Nephron (organoid): ENCODE data around the gene DENND4C.

Source experiments
- H3K27ac Mint-ChIP-seq, 3 experiments: 2 replicates each; pipeline ENCODE4 v1.8.0; 2020; ENCODE audit warnings: mixed read lengths in 3 of 3, mild to moderate bottlenecking in 2 of 3, moderate library complexity in 1 of 3
- H3K27me3 Mint-ChIP-seq: 2 replicates; pipeline ENCODE4 v1.8.0; 2021; ENCODE audit warnings: low read depth, mild to moderate bottlenecking, moderate library complexity, mixed read lengths
- H3K36me3 Mint-ChIP-seq: 2 replicates; pipeline ENCODE4 v1.8.0; 2020; ENCODE audit warnings: low read depth, mixed read lengths
- H3K4me1 Mint-ChIP-seq: 2 replicates; pipeline ENCODE4 v1.8.0; 2020; ENCODE audit warnings: mixed read lengths
- H3K4me3 Mint-ChIP-seq, 3 experiments: 2 replicates each; pipeline ENCODE4 v1.8.0; 2020; ENCODE audit warnings: mild to moderate bottlenecking in 3 of 3, mixed read lengths in 3 of 3, moderate library complexity in 2 of 3
- H3K9me3 Mint-ChIP-seq: 2 replicates; pipeline ENCODE4 v1.8.0; 2020; ENCODE audit warnings: mixed read lengths
- TF ChIP-seq, protein P1 (sequence below), 3 experiments: fragments of 200-600 bp; sonication (generic); IDR thresholded peaks; one replicate each; pipeline ENCODE4 v1.5.0; 2021; ENCODE audit warnings: antibody characterized with exemption in 3 of 3; ENCODE audit not compliant: unreplicated experiment in 3 of 3

DENND4C gene

DNA sequence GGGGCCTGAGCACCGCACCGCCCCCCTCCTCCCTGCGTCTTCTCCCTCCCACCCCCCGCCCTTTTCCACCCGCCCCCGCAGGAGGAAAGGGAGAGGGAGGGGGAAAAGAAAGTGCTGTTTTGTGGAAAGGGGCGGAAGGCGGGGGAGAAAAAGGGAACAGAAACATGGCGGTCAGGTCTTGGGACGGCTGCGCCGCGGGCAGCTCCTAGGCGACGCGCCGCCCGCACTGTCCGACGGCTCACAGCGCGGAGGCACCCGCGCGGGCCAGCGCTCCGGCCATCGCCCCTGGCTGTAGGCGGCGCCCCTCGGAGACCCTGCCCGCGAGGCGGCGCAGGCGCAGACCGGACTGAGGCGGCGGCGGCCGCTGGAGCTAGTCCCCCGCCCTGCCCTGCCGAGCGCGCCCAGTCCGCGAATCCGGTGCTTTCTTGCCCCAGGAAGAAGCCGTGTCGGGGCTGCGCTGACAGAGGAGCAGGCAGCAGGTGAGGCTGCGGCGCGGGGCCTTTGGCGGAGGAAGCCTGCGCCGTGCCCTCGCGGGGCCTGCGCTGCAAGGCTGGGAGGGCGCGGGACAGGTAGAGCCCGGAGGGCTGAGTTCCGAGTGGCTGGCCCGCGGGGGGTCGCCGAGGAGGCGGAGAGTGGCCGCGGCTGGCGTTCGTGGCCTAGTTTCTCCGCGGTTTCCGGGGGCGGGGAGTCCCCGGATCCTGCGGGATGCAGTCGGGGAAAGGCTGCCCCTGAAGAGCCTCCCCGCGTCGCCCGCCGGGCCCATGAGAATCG is at the start of gene DENND4C:
Gene DENND4C, plus strand, starts transcription at position 339 of the 771 bp plus-strand sequence. CDS start 45,482 bp downstream, outside the sequence.
- Mint-ChIP-seq H3K27ac (peak within 1 kb of the TSS in 1 of 3 experiments; percentile 95), H3K9me3 (no peaks in the 10 kb centered on the region), H3K4me3 (peak within 1 kb of the TSS in 1 of 3 experiments; percentile 91), H3K36me3 (no peaks in the 10 kb centered on the region), H3K27me3 (no peaks in the 10 kb centered on the region), H3K4me1 (peaks cover 16% of the 10 kb centered on the region)
- TF ChIP-seq, protein P1, sequence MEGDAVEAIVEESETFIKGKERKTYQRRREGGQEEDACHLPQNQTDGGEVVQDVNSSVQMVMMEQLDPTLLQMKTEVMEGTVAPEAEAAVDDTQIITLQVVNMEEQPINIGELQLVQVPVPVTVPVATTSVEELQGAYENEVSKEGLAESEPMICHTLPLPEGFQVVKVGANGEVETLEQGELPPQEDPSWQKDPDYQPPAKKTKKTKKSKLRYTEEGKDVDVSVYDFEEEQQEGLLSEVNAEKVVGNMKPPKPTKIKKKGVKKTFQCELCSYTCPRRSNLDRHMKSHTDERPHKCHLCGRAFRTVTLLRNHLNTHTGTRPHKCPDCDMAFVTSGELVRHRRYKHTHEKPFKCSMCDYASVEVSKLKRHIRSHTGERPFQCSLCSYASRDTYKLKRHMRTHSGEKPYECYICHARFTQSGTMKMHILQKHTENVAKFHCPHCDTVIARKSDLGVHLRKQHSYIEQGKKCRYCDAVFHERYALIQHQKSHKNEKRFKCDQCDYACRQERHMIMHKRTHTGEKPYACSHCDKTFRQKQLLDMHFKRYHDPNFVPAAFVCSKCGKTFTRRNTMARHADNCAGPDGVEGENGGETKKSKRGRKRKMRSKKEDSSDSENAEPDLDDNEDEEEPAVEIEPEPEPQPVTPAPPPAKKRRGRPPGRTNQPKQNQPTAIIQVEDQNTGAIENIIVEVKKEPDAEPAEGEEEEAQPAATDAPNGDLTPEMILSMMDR (IDR thresholded peaks at IDR 0.05; ENCODE audit: unreplicated experiment in 3 of 3) = peak in 1 of 3 experiments; percentile 13

DNA sequence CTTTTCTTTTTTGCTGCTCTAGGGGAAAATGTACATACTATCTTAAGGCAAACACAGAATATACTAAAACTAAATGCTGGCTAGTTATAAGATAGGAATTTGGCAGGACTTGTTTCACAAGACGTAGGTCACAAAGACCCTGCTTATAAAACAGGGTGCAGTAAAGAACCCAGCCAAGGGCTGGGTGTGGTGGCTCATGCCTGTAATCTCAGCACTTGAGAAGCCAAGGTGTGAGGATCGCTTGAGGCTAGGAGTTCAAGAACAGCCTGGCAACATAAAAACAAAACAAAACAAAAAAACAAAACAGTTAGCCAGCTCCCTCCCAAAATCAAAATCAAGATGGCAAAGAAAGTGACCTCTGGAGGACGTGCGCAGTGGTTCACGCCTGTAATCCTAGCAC is 49.5 kb upstream of the DENND4C start:
- TF ChIP-seq, protein P1 (IDR thresholded peaks at IDR 0.05; ENCODE audit: unreplicated experiment in 3 of 3) = no peak
- H3K27ac Mint-ChIP-seq = no peak overlapping the region
- H3K9me3 Mint-ChIP-seq = no peaks in the 10 kb centered on the region
- no peaks in the 10 kb centered on the region for H3K36me3 Mint-ChIP-seq
- no peak overlapping the region for H3K4me3 Mint-ChIP-seq
- H3K4me1 Mint-ChIP-seq = peaks cover 8% of the 10 kb centered on the region
- no peaks in the 10 kb centered on the region for H3K27me3 Mint-ChIP-seq

DNA sequence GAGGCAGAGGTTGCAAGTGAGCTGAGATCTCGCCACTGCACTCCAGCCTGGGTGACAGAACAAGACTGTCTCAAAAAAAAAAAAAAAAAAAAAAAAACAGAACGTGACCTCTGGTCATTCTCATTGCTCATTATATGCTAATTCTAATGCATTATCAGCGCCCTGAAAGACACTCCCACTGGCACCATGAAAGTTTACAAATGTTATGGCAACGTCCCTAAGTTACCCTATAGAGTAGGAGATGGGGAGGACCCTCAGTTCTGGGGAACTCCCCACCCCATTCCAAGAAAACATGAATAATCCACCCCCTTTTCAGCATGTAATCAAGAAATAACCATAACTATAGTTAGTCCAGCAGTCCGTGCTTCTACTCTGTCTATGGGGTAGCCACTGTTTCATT is 48.9 kb upstream of the DENND4C start:
- Mint-ChIP-seq H3K4me3 (no peak overlapping the region), H3K4me1 (peaks cover 8% of the 10 kb centered on the region), H3K27me3 (no peaks in the 10 kb centered on the region), H3K36me3 (no peaks in the 10 kb centered on the region), H3K27ac (no peak overlapping the region), H3K9me3 (no peaks in the 10 kb centered on the region)
- TF ChIP-seq, protein P1 (IDR thresholded peaks at IDR 0.05; ENCODE audit: unreplicated experiment in 3 of 3) = no peak

DNA sequence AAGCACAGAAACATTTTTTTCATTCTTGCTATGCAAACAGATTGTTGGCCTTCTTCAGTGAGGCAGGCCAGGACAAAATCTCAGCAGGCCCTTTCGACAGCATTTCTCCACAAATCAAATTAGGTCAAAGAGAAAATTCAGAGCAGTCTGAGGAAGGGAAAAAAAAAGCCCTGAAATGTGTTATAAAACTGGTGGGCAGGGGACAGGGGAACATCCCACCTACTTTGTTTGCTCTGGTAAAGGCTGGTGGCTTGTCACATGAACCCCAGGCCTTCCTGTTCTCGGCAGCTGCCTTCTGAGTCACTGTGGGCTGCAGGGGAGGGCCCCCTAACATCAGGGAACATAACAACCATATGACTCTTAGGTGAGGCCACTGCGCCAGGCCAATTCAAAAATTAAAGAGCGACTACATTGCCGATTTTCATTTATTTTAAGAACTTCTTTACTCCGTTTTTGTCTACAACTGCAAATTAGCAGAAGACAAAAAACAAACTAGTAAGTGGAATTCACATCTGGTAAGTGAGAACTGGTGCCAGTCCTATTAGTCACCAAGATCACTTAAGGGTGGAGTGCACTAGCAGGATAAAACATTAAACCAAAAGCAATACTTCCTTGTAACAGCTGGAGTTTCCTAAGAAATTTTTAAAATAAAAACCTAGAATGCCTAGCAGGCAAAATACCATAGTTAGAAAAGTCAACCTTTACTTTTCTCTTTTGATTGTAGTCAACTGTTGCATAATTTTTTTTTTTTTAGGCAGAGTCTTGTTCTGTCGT is 46.2 kb upstream of the DENND4C start:
- H3K9me3 Mint-ChIP-seq = no peaks in the 10 kb centered on the region
- H3K36me3 Mint-ChIP-seq = no peaks in the 10 kb centered on the region
- TF ChIP-seq, protein P1 (IDR thresholded peaks at IDR 0.05; ENCODE audit: unreplicated experiment in 3 of 3) = no peak

DNA sequence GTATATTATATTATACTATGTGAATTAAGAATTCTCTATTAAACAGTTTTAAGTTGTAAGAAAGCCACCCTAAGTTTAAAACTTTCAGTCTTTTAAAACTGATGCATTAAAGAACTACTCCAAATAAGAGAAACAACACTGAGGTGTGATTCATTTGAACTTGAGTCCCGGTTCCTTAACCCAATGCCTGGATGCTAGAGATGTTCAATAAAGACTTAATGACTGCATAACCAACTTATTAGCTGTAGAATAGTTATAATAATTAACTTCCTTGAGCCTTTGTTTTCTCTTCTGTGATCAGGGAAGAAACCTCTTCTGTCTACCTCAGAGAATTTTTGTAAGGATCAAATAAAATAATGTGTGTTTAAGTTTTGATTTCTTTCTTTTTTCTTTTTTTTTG is 45.3 kb upstream of the DENND4C start:
- Mint-ChIP-seq H3K36me3 (no peaks in the 10 kb centered on the region), H3K4me3 (no peak overlapping the region), H3K27me3 (no peaks in the 10 kb centered on the region), H3K27ac (no peak overlapping the region), H3K9me3 (no peaks in the 10 kb centered on the region), H3K4me1 (peaks cover 8% of the 10 kb centered on the region)
- TF ChIP-seq, protein P1 (IDR thresholded peaks at IDR 0.05; ENCODE audit: unreplicated experiment in 3 of 3) = no peak

More for the DNA sequence above, 46.2 kb upstream of the DENND4C start:
- Mint-ChIP-seq H3K27me3 (no peaks in the 10 kb centered on the region), H3K27ac (peak overlapping the region; percentile 88 to 94 (median 92)), H3K4me1 (peaks cover 8% of the 10 kb centered on the region), H3K4me3 (no peak overlapping the region)
